ENCODE results near the gene TDRD12. TPM values are rescaled to one million over a fixed set of nuclear protein-coding genes. Genes with fewer than 3 reads are reported as not detected.

The TDRD12 gene
- total RNA-seq, 1 donor from 2014 or later = 0.74 TPM

GRCh38 chr19:32818536-32818935 is 99.0 kb downstream of the TDRD12 start:
- Histone ChIP-seq H3K27me3 (no peaks in the 10 kb centered on the region), H3K4me1 (no peaks in the 10 kb centered on the region), H3K4me3 (no peak overlapping the region), H3K36me3 (no peaks in the 10 kb centered on the region), H3K9me3 (no peaks in the 10 kb centered on the region), H3K27ac (no peak overlapping the region)
- DNase-seq (ENCODE audit: extremely low spot score in 2 of 2) = no peak
- TF ChIP-seq POLR2A (IDR thresholded peaks at IDR 0.05) (no peak), CTCF (IDR thresholded peaks at IDR 0.05) (no peak), POLR2AphosphoS5 (IDR thresholded peaks at IDR 0.05; ENCODE audit: insufficient read depth in 1 of 2, low read depth in 1 of 2) (no peak)
- intact Hi-C loops (cut with DNase I) = no loop called here

GRCh38 chr19:32819419-32820400 is 100.1 kb downstream of the TDRD12 start:
- Histone ChIP-seq H3K4me3 (no peak overlapping the region), H3K36me3 (no peaks in the 10 kb centered on the region), H3K4me1 (no peaks in the 10 kb centered on the region), H3K9me3 (no peaks in the 10 kb centered on the region), H3K27ac (no peak overlapping the region), H3K27me3 (no peaks in the 10 kb centered on the region)
- no peak for DNase-seq (ENCODE audit: extremely low spot score in 2 of 2)
- intact Hi-C loops (cut with DNase I) = no loop called here
- TF ChIP-seq POLR2AphosphoS5 (IDR thresholded peaks at IDR 0.05; ENCODE audit: insufficient read depth in 1 of 2, low read depth in 1 of 2) (no peak), CTCF (IDR thresholded peaks at IDR 0.05) (no peak), POLR2A (IDR thresholded peaks at IDR 0.05) (no peak)

GRCh38 chr19:32822916-32823746 is 103.6 kb downstream of the TDRD12 start:
- intact Hi-C loops (cut with DNase I) = no loop called here
- H3K9me3 ChIP-seq = no peaks in the 10 kb centered on the region

GRCh38 chr19:32823747-32824102 is 104.2 kb downstream of the TDRD12 start:
- Histone ChIP-seq H3K27ac (no peak overlapping the region), H3K27me3 (no peaks in the 10 kb centered on the region), H3K4me1 (no peaks in the 10 kb centered on the region), H3K9me3 (no peaks in the 10 kb centered on the region), H3K36me3 (no peaks in the 10 kb centered on the region), H3K4me3 (no peak overlapping the region)
- TF ChIP-seq CTCF (IDR thresholded peaks at IDR 0.05) = no peak
- TF ChIP-seq POLR2A (IDR thresholded peaks at IDR 0.05) = no peak
- no peak for TF ChIP-seq POLR2AphosphoS5 (IDR thresholded peaks at IDR 0.05; ENCODE audit: insufficient read depth in 1 of 2, low read depth in 1 of 2)
- DNase-seq (ENCODE audit: extremely low spot score in 2 of 2) = no peak
- intact Hi-C loops (cut with DNase I) = no loop called here

More at GRCh38 chr19:32822916-32823746, 103.6 kb downstream of the TDRD12 start:
- no peaks in the 10 kb centered on the region for H3K27me3 ChIP-seq
- no peak overlapping the region for H3K4me3 ChIP-seq
- no peaks in the 10 kb centered on the region for H3K36me3 ChIP-seq
- H3K27ac ChIP-seq = no peak overlapping the region
- TF ChIP-seq CTCF (IDR thresholded peaks at IDR 0.05) (no peak), POLR2AphosphoS5 (IDR thresholded peaks at IDR 0.05; ENCODE audit: insufficient read depth in 1 of 2, low read depth in 1 of 2) (no peak), POLR2A (IDR thresholded peaks at IDR 0.05) (no peak)
- DNase-seq (ENCODE audit: extremely low spot score in 2 of 2) = no peak
- no peaks in the 10 kb centered on the region for H3K4me1 ChIP-seq
